Measurements from ENCODE around the gene ZNF775. TPM values are rescaled to one million over a fixed set of nuclear protein-coding genes. Genes with fewer than 3 reads are reported as not detected.

Gene ZNF775
- total and polyA plus RNA-seq, 2 of the 13 experiments (the other 11 are each of a cell fraction or from before 2014, with no cell fraction given): 3.1 to 3.2 TPM

DNA sequence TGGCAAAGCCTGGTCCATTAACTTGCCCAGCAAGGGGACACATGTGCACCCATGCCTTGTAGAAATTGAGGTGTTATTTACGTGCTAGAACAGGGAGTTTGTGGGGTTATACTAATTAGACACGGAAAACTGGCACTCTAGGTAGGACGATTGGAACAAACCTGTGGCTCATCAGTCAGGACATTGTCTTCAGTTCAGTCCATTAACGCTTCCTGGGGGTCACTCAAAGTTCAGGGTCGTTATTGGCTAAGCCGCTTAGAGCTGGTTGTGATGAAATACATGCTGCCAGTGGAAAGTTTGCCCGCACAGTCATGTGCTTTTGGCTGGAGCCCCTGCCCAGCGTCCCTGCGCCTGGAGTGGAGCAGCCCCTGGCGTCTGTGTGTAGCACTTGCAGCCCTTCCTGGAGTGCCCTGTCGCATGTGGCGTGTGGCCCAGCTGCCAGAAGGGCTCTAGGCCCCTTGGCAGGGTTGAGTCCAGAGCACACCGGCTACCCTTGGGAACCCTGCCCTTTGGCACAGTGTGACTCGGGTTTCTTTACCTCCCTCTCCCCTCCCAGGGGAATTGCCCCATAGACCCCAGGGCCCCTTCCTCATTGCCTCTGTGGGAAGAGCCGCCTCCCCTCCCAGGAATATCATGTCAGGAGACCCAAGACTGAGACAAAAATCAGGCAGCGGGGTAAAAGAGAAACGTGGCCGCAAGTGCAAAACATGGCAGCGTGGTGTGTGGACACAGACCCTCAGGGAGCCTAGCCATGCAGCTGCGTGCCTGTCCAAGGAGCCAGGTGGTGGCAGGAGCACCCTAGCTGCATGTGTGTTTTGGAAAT is 9.8 kb downstream of the ZNF775 start (continued):
- TF ChIP-seq, protein P1, sequence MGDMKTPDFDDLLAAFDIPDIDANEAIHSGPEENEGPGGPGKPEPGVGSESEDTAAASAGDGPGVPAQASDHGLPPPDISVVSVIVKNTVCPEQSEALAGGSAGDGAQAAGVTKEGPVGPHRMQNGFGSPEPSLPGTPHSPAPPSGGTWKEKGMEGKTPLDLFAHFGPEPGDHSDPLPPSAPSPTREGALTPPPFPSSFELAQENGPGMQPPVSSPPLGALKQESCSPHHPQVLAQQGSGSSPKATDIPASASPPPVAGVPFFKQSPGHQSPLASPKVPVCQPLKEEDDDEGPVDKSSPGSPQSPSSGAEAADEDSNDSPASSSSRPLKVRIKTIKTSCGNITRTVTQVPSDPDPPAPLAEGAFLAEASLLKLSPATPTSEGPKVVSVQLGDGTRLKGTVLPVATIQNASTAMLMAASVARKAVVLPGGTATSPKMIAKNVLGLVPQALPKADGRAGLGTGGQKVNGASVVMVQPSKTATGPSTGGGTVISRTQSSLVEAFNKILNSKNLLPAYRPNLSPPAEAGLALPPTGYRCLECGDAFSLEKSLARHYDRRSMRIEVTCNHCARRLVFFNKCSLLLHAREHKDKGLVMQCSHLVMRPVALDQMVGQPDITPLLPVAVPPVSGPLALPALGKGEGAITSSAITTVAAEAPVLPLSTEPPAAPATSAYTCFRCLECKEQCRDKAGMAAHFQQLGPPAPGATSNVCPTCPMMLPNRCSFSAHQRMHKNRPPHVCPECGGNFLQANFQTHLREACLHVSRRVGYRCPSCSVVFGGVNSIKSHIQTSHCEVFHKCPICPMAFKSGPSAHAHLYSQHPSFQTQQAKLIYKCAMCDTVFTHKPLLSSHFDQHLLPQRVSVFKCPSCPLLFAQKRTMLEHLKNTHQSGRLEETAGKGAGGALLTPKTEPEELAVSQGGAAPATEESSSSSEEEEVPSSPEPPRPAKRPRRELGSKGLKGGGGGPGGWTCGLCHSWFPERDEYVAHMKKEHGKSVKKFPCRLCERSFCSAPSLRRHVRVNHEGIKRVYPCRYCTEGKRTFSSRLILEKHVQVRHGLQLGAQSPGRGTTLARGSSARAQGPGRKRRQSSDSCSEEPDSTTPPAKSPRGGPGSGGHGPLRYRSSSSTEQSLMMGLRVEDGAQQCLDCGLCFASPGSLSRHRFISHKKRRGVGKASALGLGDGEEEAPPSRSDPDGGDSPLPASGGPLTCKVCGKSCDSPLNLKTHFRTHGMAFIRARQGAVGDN (CRISPR knock-in tag; IDR thresholded peaks at IDR 0.05): peak; percentile 98
- TF ChIP-seq ZNF616 (CRISPR knock-in tag; IDR thresholded peaks at IDR 0.05; ENCODE audit: low read depth): 0 out of 2 replicates have a peak, but pooled peaks have one; percentile 63
- 0 out of 2 replicates have a peak, but pooled peaks have one; percentile 20 for TF ChIP-seq FOSL1 (CRISPR knock-in tag; IDR thresholded peaks at IDR 0.05; ENCODE audit: borderline replicate concordance)
- TF ChIP-seq, protein P2, sequence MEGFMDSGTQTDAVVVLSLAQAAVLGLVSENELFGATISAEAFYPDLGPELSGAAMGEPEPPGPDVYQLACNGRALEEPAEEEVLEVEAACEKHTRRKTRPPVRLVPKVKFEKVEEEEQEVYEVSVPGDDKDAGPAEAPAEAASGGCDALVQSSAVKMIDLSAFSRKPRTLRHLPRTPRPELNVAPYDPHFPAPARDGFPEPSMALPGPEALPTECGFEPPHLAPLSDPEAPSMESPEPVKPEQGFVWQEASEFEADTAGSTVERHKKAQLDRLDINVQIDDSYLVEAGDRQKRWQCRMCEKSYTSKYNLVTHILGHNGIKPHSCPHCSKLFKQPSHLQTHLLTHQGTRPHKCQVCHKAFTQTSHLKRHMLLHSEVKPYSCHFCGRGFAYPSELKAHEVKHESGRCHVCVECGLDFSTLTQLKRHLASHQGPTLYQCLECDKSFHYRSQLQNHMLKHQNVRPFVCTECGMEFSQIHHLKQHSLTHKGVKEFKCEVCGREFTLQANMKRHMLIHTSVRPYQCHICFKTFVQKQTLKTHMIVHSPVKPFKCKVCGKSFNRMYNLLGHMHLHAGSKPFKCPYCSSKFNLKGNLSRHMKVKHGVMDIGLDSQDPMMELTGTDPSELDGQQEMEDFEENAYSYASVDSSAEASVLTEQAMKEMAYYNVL (CRISPR knock-in tag; IDR thresholded peaks at IDR 0.05; ENCODE audit: borderline replicate concordance): peak; percentile 94
- peak; percentile 71 for TF ChIP-seq YY1 (IDR thresholded peaks at IDR 0.05; ENCODE audit: insufficient read depth, insufficient replicate concordance, low read depth, low read length)
- TF ChIP-seq EHMT2 (IDR thresholded peaks at IDR 0.05; ENCODE audit: borderline replicate concordance, low read depth, low read length): no peak
- TF ChIP-seq, protein P3, sequence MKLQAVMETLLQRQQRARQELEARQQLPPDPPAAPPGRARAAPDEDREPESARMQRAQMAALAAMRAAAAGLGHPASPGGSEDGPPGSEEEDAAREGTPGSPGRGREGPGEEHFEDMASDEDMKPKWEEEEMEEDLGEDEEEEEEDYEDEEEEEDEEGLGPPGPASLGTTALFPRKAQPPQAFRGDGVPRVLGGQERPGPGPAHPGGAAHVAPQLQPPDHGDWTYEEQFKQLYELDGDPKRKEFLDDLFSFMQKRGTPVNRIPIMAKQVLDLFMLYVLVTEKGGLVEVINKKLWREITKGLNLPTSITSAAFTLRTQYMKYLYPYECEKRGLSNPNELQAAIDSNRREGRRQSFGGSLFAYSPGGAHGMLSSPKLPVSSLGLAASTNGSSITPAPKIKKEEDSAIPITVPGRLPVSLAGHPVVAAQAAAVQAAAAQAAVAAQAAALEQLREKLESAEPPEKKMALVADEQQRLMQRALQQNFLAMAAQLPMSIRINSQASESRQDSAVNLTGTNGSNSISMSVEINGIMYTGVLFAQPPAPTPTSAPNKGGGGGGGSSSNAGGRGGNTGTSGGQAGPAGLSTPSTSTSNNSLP (IDR thresholded peaks at IDR 0.05; ENCODE audit: low read depth, low read length): peak; percentile 58; the same call in 1 of the 2 replicates
- TF ChIP-seq, protein P4, sequence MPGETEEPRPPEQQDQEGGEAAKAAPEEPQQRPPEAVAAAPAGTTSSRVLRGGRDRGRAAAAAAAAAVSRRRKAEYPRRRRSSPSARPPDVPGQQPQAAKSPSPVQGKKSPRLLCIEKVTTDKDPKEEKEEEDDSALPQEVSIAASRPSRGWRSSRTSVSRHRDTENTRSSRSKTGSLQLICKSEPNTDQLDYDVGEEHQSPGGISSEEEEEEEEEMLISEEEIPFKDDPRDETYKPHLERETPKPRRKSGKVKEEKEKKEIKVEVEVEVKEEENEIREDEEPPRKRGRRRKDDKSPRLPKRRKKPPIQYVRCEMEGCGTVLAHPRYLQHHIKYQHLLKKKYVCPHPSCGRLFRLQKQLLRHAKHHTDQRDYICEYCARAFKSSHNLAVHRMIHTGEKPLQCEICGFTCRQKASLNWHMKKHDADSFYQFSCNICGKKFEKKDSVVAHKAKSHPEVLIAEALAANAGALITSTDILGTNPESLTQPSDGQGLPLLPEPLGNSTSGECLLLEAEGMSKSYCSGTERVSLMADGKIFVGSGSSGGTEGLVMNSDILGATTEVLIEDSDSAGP (CRISPR knock-in tag; IDR thresholded peaks at IDR 0.05; ENCODE audit: borderline replicate concordance): peak; percentile 95
- TF ChIP-seq, protein P5, sequence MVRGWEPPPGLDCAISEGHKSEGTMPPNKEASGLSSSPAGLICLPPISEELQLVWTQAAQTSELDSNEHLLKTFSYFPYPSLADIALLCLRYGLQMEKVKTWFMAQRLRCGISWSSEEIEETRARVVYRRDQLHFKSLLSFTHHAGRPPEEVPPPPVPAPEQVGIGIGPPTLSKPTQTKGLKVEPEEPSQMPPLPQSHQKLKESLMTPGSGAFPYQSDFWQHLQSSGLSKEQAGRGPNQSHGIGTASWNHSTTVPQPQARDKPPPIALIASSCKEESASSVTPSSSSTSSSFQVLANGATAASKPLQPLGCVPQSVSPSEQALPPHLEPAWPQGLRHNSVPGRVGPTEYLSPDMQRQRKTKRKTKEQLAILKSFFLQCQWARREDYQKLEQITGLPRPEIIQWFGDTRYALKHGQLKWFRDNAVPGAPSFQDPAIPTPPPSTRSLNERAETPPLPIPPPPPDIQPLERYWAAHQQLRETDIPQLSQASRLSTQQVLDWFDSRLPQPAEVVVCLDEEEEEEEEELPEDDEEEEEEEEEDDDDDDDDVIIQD (CRISPR knock-in tag; IDR thresholded peaks at IDR 0.05; ENCODE audit: low read depth): peak; percentile 79
- 0 out of 2 replicates have a peak, but pooled peaks have one; percentile 70 for TF ChIP-seq ZFP62 (CRISPR knock-in tag; IDR thresholded peaks at IDR 0.05)
- peak; percentile 94 for TF ChIP-seq ISL2 (CRISPR knock-in tag; IDR thresholded peaks at IDR 0.05)
- TF ChIP-seq, protein P6, sequence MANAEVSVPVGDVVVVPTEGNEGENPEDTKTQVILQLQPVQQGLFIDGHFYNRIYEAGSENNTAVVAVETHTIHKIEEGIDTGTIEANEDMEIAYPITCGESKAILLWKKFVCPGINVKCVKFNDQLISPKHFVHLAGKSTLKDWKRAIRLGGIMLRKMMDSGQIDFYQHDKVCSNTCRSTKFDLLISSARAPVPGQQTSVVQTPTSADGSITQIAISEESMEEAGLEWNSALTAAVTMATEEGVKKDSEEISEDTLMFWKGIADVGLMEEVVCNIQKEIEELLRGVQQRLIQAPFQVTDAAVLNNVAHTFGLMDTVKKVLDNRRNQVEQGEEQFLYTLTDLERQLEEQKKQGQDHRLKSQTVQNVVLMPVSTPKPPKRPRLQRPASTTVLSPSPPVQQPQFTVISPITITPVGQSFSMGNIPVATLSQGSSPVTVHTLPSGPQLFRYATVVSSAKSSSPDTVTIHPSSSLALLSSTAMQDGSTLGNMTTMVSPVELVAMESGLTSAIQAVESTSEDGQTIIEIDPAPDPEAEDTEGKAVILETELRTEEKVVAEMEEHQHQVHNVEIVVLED (CRISPR knock-in tag; IDR thresholded peaks at IDR 0.05; ENCODE audit: borderline replicate concordance): peak; percentile 62; the same call in 1 of the 2 replicates
- TF ChIP-seq FOXA1 (IDR thresholded peaks at IDR 0.05): no peak
- TF ChIP-seq FOXA1 (CRISPR knock-in tag; IDR thresholded peaks at IDR 0.05): peak; percentile 62
